Trophoblast cell (in vitro differentiated cells and primary cell): ENCODE results near the gene CHN2.
A peak's percentile ranks its signal among the peaks of the same experiment; 100 is the strongest.

Source experiments
- DNase-seq, 2 donors: peaks; one replicate each; pipeline ENCODE4 v3.0.0-alpha.2; 2016
- H2AFZ ChIP-seq: 2 replicates; pipeline ENCODE4 v1.6.1; 2013; ENCODE audit warnings: low read length, moderate library complexity, mild to moderate bottlenecking; ENCODE audit not compliant: insufficient read depth, poor library complexity
- H2AK5ac ChIP-seq: 2 replicates; pipeline ENCODE4 v1.6.1; 2013; ENCODE audit warnings: mild to moderate bottlenecking, low read length
- H2BK120ac ChIP-seq: 2 replicates; pipeline ENCODE4 v1.6.1; 2013; ENCODE audit warnings: low read length, mild to moderate bottlenecking, moderate library complexity; ENCODE audit not compliant: insufficient read depth, poor library complexity
- H2BK12ac ChIP-seq: 2 replicates; pipeline ENCODE4 v1.6.1; 2013; ENCODE audit warnings: mild to moderate bottlenecking, low read length, moderate library complexity
- H2BK5ac ChIP-seq: 2 replicates; pipeline ENCODE4 v1.6.1; 2013; ENCODE audit warnings: low read length, low read depth, moderate library complexity, mild to moderate bottlenecking; ENCODE audit not compliant: poor library complexity
- H3K14ac ChIP-seq: 2 replicates; pipeline ENCODE4 v1.6.1; 2013; ENCODE audit warnings: mild to moderate bottlenecking, low read length
- H3K18ac ChIP-seq: 2 replicates; pipeline ENCODE4 v1.6.1; 2013; ENCODE audit warnings: mild to moderate bottlenecking, low read length
- H3K23ac ChIP-seq: 2 replicates; pipeline ENCODE4 v1.6.1; 2013; ENCODE audit warnings: low read length
- H3K27ac ChIP-seq: 2 replicates; pipeline ENCODE4 v1.5.1; 2013; ENCODE audit warnings: low read depth, mild to moderate bottlenecking, inconsistent platforms, low read length, moderate library complexity
- H3K27me3 ChIP-seq: 2 replicates; pipeline ENCODE4 v1.6.1; 2013; ENCODE audit warnings: inconsistent platforms, mild to moderate bottlenecking, low read length, moderate library complexity; ENCODE audit not compliant: insufficient read depth
- H3K36me3 ChIP-seq, 2 experiments: 1 replicate in 1 of 2; 2 replicates in 1 of 2; pipeline ENCODE4 v1.6.1; 2013; ENCODE audit warnings: low read length in 2 of 2, mild to moderate bottlenecking in 2 of 2, moderate library complexity in 1 of 2; ENCODE audit not compliant: insufficient read depth in 2 of 2, control insufficient read depth in 1 of 2
- H3K4ac ChIP-seq: 2 replicates; pipeline ENCODE4 v1.6.1; 2013; ENCODE audit warnings: low read depth, mild to moderate bottlenecking, low read length, moderate library complexity
- H3K4me1 ChIP-seq, 2 experiments: 1 replicate in 1 of 2; 2 replicates in 1 of 2; pipeline ENCODE4 v1.6.1; 2013; ENCODE audit warnings: low read length in 2 of 2, mild to moderate bottlenecking in 2 of 2, moderate library complexity in 1 of 2; ENCODE audit not compliant: insufficient read depth in 2 of 2, control insufficient read depth in 1 of 2
- H3K4me2 ChIP-seq: 2 replicates; pipeline ENCODE4 v1.6.1; 2013; ENCODE audit warnings: inconsistent platforms, mild to moderate bottlenecking, low read length, moderate library complexity
- H3K4me3 ChIP-seq: 2 replicates; pipeline ENCODE4 v1.5.1; 2013; ENCODE audit warnings: mild to moderate bottlenecking, low read depth, low read length, inconsistent platforms
- H3K79me1 ChIP-seq: one replicate; pipeline ENCODE4 v1.6.1; 2013; ENCODE audit warnings: low read length
- H3K79me2 ChIP-seq: 2 replicates; pipeline ENCODE4 v1.6.1; 2013; ENCODE audit warnings: low read length, mild to moderate bottlenecking; ENCODE audit not compliant: control insufficient read depth, insufficient read depth, poor library complexity
- H3K9ac ChIP-seq: 2 replicates; pipeline ENCODE4 v1.6.1; 2013; ENCODE audit warnings: mild to moderate bottlenecking, low read length
- H3K9me3 ChIP-seq: 2 replicates; pipeline ENCODE4 v1.6.1; 2013; ENCODE audit warnings: low read depth, mild to moderate bottlenecking, control low read depth, inconsistent platforms, low read length; ENCODE audit not compliant: insufficient read depth
- H4K12ac ChIP-seq: 2 replicates; pipeline ENCODE4 v1.6.1; 2013; ENCODE audit warnings: low read depth, mild to moderate bottlenecking, low read length, moderate library complexity
- H4K8ac ChIP-seq: 2 replicates; pipeline ENCODE4 v1.6.1; 2013; ENCODE audit warnings: low read depth, mild to moderate bottlenecking, low read length, moderate library complexity
- H4K91ac ChIP-seq: one replicate; pipeline ENCODE4 v1.6.1; 2013; ENCODE audit warnings: low read depth, mild to moderate bottlenecking, low read length, moderate library complexity
- WGBS: extraction: QIAGEN DNeasy Blood & Tissue Kit; methylation state at CpG from one replicate; pipeline ENCODE4 v1.1.7; 2013; ENCODE audit warnings: missing lambda C conversion rate; ENCODE audit not compliant: insufficient read length, insufficient coverage; ENCODE audit errors: extremely low coverage; 5-methylcytosine and 5-hydroxymethylcytosine counted together

The CHN2 gene

GRCh38 chr7:29335188-29336083 lies 140.9 kb downstream of the CHN2 start:
- Histone ChIP-seq H2BK5ac (no peak overlapping the region), H3K4me1 (peaks cover 0 to 5% of the 10 kb centered on the region in 2 experiments), H3K14ac (no peak overlapping the region), H2AFZ (no peak overlapping the region), H4K12ac (no peak overlapping the region), H3K27me3 (no peaks in the 10 kb centered on the region), H3K79me1 (no peaks in the 10 kb centered on the region), H3K4ac (no peak overlapping the region), H3K4me2 (no peak overlapping the region), H3K79me2 (no peaks in the 10 kb centered on the region), H3K27ac (no peak overlapping the region), H2BK120ac (no peak overlapping the region), H4K91ac (no peak overlapping the region), H4K8ac (no peak overlapping the region), H2BK12ac (no peak overlapping the region), H2AK5ac (no peak overlapping the region), H3K18ac (no peak overlapping the region), H3K9me3 (no peaks in the 10 kb centered on the region), H3K23ac (no peak overlapping the region), H3K36me3 (peaks cover 0 to 5% of the 10 kb centered on the region in 2 experiments), H3K9ac (no peak overlapping the region), H3K4me3 (no peak overlapping the region)
- no CpG with 5 or more reads among the region's 6 CpGs for WGBS
- no peak for DNase-seq

DNA sequence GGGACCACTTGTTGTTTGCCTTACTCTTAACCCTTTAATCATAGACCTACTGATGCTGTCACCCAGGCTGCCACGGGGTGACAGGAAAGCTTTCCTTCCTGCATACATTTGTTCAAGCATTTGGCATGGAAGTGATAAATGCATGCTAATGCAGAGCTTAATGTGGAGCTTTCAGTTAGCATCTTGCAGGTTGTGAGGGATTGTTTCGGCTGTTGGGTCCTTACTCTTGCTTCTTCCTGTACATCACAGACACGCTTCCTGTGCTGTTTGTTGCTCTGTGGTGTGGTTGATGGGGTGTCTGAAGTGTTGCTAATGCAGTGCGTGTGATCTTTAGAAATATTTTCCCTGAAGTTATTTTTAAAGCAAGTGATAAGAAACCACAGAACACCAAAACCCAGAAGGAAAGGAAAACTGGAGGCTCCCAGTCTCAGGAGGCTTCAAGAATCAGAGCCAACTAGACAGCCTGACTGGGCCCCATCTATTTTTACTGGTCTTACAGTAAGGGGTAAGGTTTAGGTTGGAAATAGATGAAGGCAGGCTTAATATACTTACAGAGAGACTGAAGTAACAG lies 143.1 kb downstream of the CHN2 start:
- no peak overlapping the region for H3K23ac ChIP-seq
- no peak overlapping the region for H3K18ac ChIP-seq
- H2BK12ac ChIP-seq = no peak overlapping the region
- no peak overlapping the region for H4K8ac ChIP-seq
- H3K14ac ChIP-seq = no peak overlapping the region
- WGBS = no CpG with 5 or more reads among the region's 4 CpGs
- H4K12ac ChIP-seq = no peak overlapping the region
- peaks cover 5 to 7% of the 10 kb centered on the region in 2 experiments for H3K4me1 ChIP-seq
- no peak overlapping the region for H3K4me3 ChIP-seq
- peaks cover 0 to 2% of the 10 kb centered on the region in 2 experiments for H3K36me3 ChIP-seq
- no peaks in the 10 kb centered on the region for H3K79me2 ChIP-seq
- DNase-seq = no peak
- no peak overlapping the region for H3K4ac ChIP-seq
- H3K9me3 ChIP-seq = no peaks in the 10 kb centered on the region
- no peak overlapping the region for H3K27ac ChIP-seq
- H3K4me2 ChIP-seq = no peak overlapping the region
- H3K9ac ChIP-seq = no peak overlapping the region
- no peak overlapping the region for H2AK5ac ChIP-seq
- no peak overlapping the region for H2BK5ac ChIP-seq
- H4K91ac ChIP-seq = no peak overlapping the region
- no peaks in the 10 kb centered on the region for H3K79me1 ChIP-seq
- no peak overlapping the region for H2BK120ac ChIP-seq
- H3K27me3 ChIP-seq = no peaks in the 10 kb centered on the region
- no peak overlapping the region for H2AFZ ChIP-seq

GRCh38 chr7:29340696-29341095 lies 146.1 kb downstream of the CHN2 start:
- no peak overlapping the region for H3K14ac ChIP-seq
- no peak overlapping the region for H3K23ac ChIP-seq
- H3K4me2 ChIP-seq = no peak overlapping the region
- peaks cover 0 to 2% of the 10 kb centered on the region in 2 experiments for H3K36me3 ChIP-seq
- H4K91ac ChIP-seq = no peak overlapping the region
- H3K27ac ChIP-seq = no peak overlapping the region
- no peak overlapping the region for H2BK120ac ChIP-seq
- no peak overlapping the region for H2AK5ac ChIP-seq
- no peak overlapping the region for H3K4me3 ChIP-seq
- H2AFZ ChIP-seq = no peak overlapping the region
- H3K9ac ChIP-seq = no peak overlapping the region
- no peaks in the 10 kb centered on the region for H3K27me3 ChIP-seq
- peak; percentile 96 to 98 for DNase-seq
- H4K8ac ChIP-seq = no peak overlapping the region
- no CpG with 5 or more reads among the region's 8 CpGs for WGBS
- no peak overlapping the region for H3K4ac ChIP-seq
- no peak overlapping the region for H2BK5ac ChIP-seq
- H3K18ac ChIP-seq = peak overlapping the region; percentile 22
- H2BK12ac ChIP-seq = no peak overlapping the region
- no peaks in the 10 kb centered on the region for H3K9me3 ChIP-seq
- H3K79me1 ChIP-seq = no peaks in the 10 kb centered on the region
- peaks cover 12 to 18% of the 10 kb centered on the region in 2 experiments for H3K4me1 ChIP-seq
- no peaks in the 10 kb centered on the region for H3K79me2 ChIP-seq
- no peak overlapping the region for H4K12ac ChIP-seq

GRCh38 chr7:29341156-29341555 lies 146.6 kb downstream of the CHN2 start:
- H2BK12ac ChIP-seq = no peak overlapping the region
- H3K36me3 ChIP-seq = peaks cover 0 to 2% of the 10 kb centered on the region in 2 experiments
- H3K4me3 ChIP-seq = no peak overlapping the region
- no peak overlapping the region for H3K14ac ChIP-seq
- no peak overlapping the region for H3K23ac ChIP-seq
- no peak overlapping the region for H4K12ac ChIP-seq
- H2AK5ac ChIP-seq = no peak overlapping the region
- H2AFZ ChIP-seq = no peak overlapping the region
- no peak overlapping the region for H3K18ac ChIP-seq
- H4K91ac ChIP-seq = no peak overlapping the region
- H2BK5ac ChIP-seq = no peak overlapping the region
- no CpG with 5 or more reads among the region's 7 CpGs for WGBS
- H3K4me2 ChIP-seq = no peak overlapping the region
- H4K8ac ChIP-seq = no peak overlapping the region
- H3K79me2 ChIP-seq = no peaks in the 10 kb centered on the region
- no peak for DNase-seq
- H3K79me1 ChIP-seq = no peaks in the 10 kb centered on the region
- peak overlapping the region; percentile 39 for H3K9ac ChIP-seq
- no peaks in the 10 kb centered on the region for H3K27me3 ChIP-seq
- no peak overlapping the region for H2BK120ac ChIP-seq
- no peak overlapping the region for H3K4ac ChIP-seq
- no peak overlapping the region for H3K27ac ChIP-seq
- peaks cover 15 to 21% of the 10 kb centered on the region in 2 experiments for H3K4me1 ChIP-seq
- H3K9me3 ChIP-seq = no peaks in the 10 kb centered on the region
